NOMO-1 (cell line): ENCODE data around the gene GJD4.

Experiments
- DNase-seq, 2 experiments: peaks; one replicate each; lab custom pipeline; 2025; ENCODE audit not compliant: unreplicated experiment in 2 of 2; lab: John Stamatoyannopoulos, UW

The GJD4 gene

DNA sequence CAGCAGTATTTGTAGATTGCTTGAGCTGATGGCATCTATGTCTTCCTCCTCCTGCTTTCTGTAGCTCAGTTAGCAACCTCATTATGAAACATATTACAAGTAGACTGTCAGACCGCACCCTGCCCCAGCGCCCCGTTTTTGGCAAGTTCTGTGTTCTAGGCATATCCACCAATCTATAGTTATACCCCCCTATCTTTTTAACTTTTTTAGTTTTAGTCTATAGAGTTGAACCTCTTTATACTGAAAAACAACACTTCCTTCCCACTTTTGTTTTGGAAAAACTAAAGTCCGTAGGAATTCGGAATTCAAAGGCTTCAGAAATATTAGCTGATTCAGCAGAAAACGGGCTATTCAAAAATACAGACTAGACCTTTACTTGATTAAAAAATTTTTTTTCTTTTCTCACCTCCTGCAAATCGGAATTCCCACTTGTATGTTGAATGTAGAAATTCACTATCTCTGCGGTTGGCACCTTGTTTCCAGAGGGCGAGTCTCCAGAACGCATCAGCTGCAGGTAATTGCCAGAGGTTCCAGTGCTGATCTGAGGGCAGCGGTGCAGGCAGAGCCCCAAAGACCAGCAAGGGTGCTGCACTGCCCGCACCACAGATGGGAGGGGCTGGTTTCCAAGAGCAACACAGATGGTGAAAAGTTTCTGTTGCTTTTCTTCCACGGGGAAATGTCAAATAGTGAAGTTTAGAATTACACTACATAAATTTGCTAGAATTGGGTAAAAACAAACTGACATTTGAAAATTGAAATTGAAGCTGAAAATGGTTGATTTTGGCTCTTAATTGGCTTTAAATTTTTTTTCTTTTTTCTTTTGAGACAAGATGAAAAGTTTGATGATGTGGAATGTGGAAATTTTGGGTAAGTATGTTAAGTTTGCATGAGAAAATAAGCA, 39.2 kb downstream of the GJD4 start:
- DNase-seq, result peak in 1 of 2 experiments; percentile 61

DNA sequence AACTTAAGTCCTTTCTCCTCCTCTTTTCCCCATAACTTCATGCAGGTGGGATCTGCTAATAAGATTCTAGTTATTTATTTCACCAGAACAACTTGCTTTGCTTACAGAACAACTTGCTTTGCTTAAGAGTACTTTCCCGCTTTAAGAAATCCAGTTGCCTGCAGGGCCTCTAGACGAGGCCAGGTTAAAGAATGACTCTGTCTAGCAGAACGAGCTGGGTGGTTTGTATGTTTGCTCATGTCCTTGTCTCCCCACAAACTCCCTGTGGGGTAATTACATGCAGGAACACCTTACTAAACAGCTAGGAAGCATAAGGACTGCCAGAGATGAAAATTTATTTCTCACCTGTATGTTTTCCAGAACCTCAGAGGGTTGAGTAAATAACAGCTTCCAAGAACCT, 45.8 kb downstream of the GJD4 start:
- no peak for DNase-seq

DNA sequence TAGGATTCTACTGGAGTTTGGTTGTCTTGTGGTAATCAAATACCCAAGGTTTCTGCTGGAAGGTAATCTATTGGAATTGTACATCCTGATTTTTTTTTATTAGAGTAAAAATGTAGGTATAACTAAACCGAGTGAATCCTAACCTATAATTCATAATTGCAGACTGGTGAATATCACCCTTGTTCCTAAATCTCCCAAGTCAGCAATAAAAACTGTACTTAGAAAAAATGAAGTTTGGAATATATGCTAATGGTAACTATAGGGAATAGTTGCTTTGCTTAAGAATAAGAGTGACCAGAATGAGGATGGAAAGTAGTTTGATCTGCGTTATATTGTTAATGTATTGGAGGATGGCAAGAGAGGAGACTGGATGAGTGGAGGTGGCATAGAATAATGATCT, 47.7 kb downstream of the GJD4 start:
- DNase-seq, result no peak

DNA sequence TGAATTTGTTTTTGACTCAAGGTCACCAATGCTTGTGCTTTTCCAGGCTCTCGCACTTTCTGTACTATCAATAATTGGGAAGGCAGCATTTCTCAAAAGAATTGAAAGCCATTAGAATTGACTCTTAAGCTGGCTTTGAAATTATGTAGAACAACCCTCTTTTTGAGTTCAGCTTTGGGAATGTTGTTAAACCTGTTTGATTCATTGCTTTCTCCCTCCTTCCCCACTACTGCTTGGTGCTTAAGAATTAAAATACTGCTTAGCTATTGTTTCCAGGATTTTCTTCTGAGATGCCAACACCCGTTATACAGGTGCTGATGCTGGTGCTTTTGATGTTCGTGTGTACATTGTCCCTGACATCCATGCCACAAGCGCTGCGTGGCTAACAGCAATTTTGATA, 52.5 kb downstream of the GJD4 start:
- DNase-seq, result no peak
